HepG2 (cell line): ENCODE results near the gene MLN. TPM values are rescaled to one million over a fixed set of nuclear protein-coding genes. Genes with fewer than 3 reads are reported as not detected.

Experiments
- ATM ChIP-seq: fragments of 450-650 bp; IDR thresholded peaks from 2 replicates; pipeline ENCODE4 v1.7.1; 2017; ENCODE audit warnings: mild to moderate bottlenecking, borderline replicate concordance
- JARID2 ChIP-seq: sonication (generic); formaldehyde crosslinking; IDR thresholded peaks from 2 replicates; pipeline ENCODE4 v1.8.1; 2023; ENCODE audit warnings: missing genetic modification reagents, inconsistent platforms; ENCODE audit not compliant: insufficient replicate concordance
- KDM1A ChIP-seq: IDR thresholded peaks from 2 replicates; pipeline ENCODE4 v1.6.1; 2016; ENCODE audit warnings: missing compliant biosample characterization
- NFIC ChIP-seq: IDR thresholded peaks from 2 replicates; pipeline ENCODE4 v1.6.1; 2012; ENCODE audit warnings: mild to moderate bottlenecking, low read length, inconsistent platforms
- NR2C2 ChIP-seq: sonication (generic); formaldehyde crosslinking; IDR thresholded peaks from 2 replicates; pipeline ENCODE4 v1.4.0; 2020; ENCODE audit warnings: missing genetic modification reagents, mild to moderate bottlenecking, moderate library complexity, borderline replicate concordance
- SIX1 ChIP-seq: sonication (generic); formaldehyde crosslinking; IDR thresholded peaks from 2 replicates; pipeline ENCODE4 v1.4.0; 2020; ENCODE audit warnings: missing genetic modification reagents, borderline replicate concordance
- SP140L ChIP-seq: sonication (generic); formaldehyde crosslinking; IDR thresholded peaks from 2 replicates; pipeline ENCODE4 v1.4.0; 2020; ENCODE audit warnings: missing genetic modification reagents, borderline replicate concordance
- SRY ChIP-seq: sonication (generic); formaldehyde crosslinking; IDR thresholded peaks from 2 replicates; pipeline ENCODE4 v1.8.0; 2022; ENCODE audit warnings: mild to moderate bottlenecking, missing genetic modification reagents
- SSRP1 ChIP-seq: IDR thresholded peaks from 2 replicates; pipeline ENCODE4 v1.6.1; 2016; ENCODE audit warnings: control low read depth
- ZNF143 ChIP-seq: sonication (generic); formaldehyde crosslinking; IDR thresholded peaks from 2 replicates; pipeline ENCODE4 v1.4.0; 2020; ENCODE audit warnings: missing genetic modification reagents
- ZNF30 ChIP-seq: sonication (generic); formaldehyde crosslinking; IDR thresholded peaks from 2 replicates; pipeline ENCODE4 v1.5.0; 2020; ENCODE audit warnings: mild to moderate bottlenecking, missing genetic modification reagents
- ZNF382 ChIP-seq: sonication (generic); formaldehyde crosslinking; IDR thresholded peaks from 2 replicates; pipeline ENCODE4 v1.5.0; 2020; ENCODE audit warnings: missing genetic modification reagents, mild to moderate bottlenecking, borderline replicate concordance
- ZNF430 ChIP-seq: sonication (generic); formaldehyde crosslinking; IDR thresholded peaks from 2 replicates; pipeline ENCODE4 v1.9.0; 2021; ENCODE audit warnings: mild to moderate bottlenecking, missing genetic modification reagents
- ZNF567 ChIP-seq: sonication (generic); formaldehyde crosslinking; IDR thresholded peaks from 2 replicates; pipeline ENCODE4 v1.8.1; 2023; ENCODE audit warnings: mild to moderate bottlenecking, missing genetic modification reagents, borderline replicate concordance
- ZNF598 ChIP-seq: sonication (generic); formaldehyde crosslinking; IDR thresholded peaks from 2 replicates; pipeline ENCODE4 v1.5.1; 2020; ENCODE audit warnings: mild to moderate bottlenecking, missing genetic modification reagents, borderline replicate concordance
- ZNF709 ChIP-seq: sonication (generic); formaldehyde crosslinking; IDR thresholded peaks from 2 replicates; pipeline ENCODE4 v1.5.0; 2020; ENCODE audit warnings: mild to moderate bottlenecking, missing genetic modification reagents
- ZSCAN22 ChIP-seq: sonication (generic); formaldehyde crosslinking; IDR thresholded peaks from 2 replicates; pipeline ENCODE4 v1.4.0; 2020; ENCODE audit warnings: mild to moderate bottlenecking, missing genetic modification reagents
- polyA plus RNA-seq, 8 experiments: library from polyadenylated mRNA; depleted of rRNA in 3 of 8; stranded (reverse) in 7 of 8; unstranded in 1 of 8; fragments of >200 nt; fragmentation: Illumina TruSeq in 4 of 8; extraction: Trizol in 4 of 8; gene quantifications; 2 replicates each; pipeline versions ENCODE4 v1.2.1 to v1.2.3, GENCODE V29; 2011 to 2016; ENCODE audit warnings: low read depth in 4 of 8, missing spikeins in 1 of 8, mixed read lengths in 1 of 8; ENCODE audit not compliant: insufficient read depth in 1 of 8
- total RNA-seq, 5 experiments: library from RNA; depleted of rRNA; stranded (reverse); fragments of >200 nt; fragmentation: Illumina TruSeq; extraction: Trizol; gene quantifications; 2 replicates each; pipeline ENCODE4 v1.2.3, GENCODE V29; 2016; ENCODE audit warnings: low read depth in 1 of 5
- TF ChIP-seq, protein P1 (sequence below): sonication (generic); formaldehyde crosslinking; IDR thresholded peaks from 2 replicates; pipeline ENCODE4 v1.4.0; 2020; ENCODE audit warnings: missing genetic modification reagents, borderline replicate concordance
- TF ChIP-seq, protein P2 (sequence below): sonication (generic); formaldehyde crosslinking; IDR thresholded peaks from 2 replicates; pipeline ENCODE4 v1.5.1; 2020; ENCODE audit warnings: missing genetic modification reagents, mild to moderate bottlenecking, borderline replicate concordance
- TF ChIP-seq, protein P3 (sequence below): IDR thresholded peaks from 2 replicates; pipeline ENCODE4 v1.6.1; 2016; ENCODE audit warnings: missing biosample characterization, missing genetic modification reagents, low read depth
- TF ChIP-seq, protein P4 (sequence below): IDR thresholded peaks from 2 replicates; pipeline ENCODE4 v1.6.1; 2016; ENCODE audit warnings: missing genetic modification reagents, missing compliant biosample characterization
- TF ChIP-seq, protein P5 (sequence below): sonication (generic); formaldehyde crosslinking; IDR thresholded peaks from 2 replicates; pipeline ENCODE4 v1.4.0; 2020; ENCODE audit warnings: missing genetic modification reagents, borderline replicate concordance

The MLN gene
- total and polyA plus RNA-seq, 2 of the 13 experiments (the other 11 are each of a cell fraction or from before 2014, with no cell fraction given), result not detected

DNA sequence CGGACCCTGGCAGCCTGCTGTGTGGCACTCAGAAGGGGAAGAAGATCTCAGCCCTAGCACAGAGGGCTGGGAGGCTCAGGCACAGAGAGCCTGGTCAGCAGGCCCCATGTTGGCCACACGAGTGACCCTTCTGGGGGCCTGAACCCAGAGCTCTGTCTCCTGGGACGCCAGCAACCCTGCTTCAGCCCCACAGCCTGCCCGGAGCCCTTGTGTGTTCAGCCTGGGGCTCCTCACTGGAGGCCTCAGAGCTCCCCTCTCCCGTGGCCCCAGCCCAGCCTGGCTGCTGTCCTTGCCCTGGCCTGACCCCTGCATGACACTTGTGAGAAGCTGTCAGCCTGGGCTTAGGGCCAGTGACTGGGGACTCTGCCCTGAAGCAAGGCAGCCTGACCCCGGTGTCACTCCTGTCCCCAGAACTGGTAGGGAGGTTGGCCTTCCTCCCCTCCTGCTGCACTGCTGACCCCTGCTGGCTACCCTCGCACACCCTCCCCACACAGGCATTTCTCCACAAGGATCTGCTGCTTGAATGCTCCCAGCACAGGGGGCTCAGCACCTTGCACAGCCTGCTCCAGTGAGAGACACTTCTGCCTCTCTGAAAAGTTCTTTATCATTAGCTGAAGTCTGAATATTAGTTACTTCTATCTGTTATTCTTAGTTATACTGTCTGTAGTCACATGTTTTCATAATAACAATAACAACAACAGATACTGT, 41.7 kb downstream of the MLN start (continued):
- no peak; the same call in 1 of the 2 replicates for TF ChIP-seq SIX1 (CRISPR knock-in tag)
- peak; percentile 83; the same call in 1 of the 2 replicates for TF ChIP-seq ZNF430 (CRISPR knock-in tag)
- no peak for TF ChIP-seq JARID2 (CRISPR knock-in tag)
- TF ChIP-seq ATM, result no peak
- TF ChIP-seq, protein P1, sequence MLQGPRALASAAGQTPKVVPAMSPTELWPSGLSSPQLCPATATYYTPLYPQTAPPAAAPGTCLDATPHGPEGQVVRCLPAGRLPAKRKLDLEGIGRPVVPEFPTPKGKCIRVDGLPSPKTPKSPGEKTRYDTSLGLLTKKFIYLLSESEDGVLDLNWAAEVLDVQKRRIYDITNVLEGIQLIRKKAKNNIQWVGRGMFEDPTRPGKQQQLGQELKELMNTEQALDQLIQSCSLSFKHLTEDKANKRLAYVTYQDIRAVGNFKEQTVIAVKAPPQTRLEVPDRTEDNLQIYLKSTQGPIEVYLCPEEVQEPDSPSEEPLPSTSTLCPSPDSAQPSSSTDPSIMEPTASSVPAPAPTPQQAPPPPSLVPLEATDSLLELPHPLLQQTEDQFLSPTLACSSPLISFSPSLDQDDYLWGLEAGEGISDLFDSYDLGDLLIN (CRISPR knock-in tag), result no peak
- peak; percentile 88 for TF ChIP-seq NR2C2 (CRISPR knock-in tag)
- no peak for TF ChIP-seq ZNF30
- no peak for TF ChIP-seq SRY (CRISPR knock-in tag)
- TF ChIP-seq ZNF382, result no peak
- TF ChIP-seq NFIC, result no peak
- TF ChIP-seq, protein P2, sequence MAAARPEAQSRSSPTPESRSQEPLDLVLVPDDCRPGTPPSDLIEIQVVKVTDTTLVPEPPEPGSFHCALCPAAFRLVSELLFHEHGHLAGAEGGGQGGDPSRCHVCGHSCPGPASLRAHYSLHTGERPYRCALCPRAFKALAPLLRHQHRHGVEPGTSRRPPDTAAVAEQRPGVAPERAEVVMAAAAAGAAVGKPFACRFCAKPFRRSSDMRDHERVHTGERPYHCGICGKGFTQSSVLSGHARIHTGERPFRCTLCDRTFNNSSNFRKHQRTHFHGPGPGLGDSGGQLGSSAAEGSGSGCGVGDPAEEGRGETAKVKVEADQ (CRISPR knock-in tag), result peak; percentile 56; the same call in 1 of the 2 replicates
- peak; percentile 28; the same call in 1 of the 2 replicates for TF ChIP-seq ZNF143 (CRISPR knock-in tag)
- TF ChIP-seq, protein P3, sequence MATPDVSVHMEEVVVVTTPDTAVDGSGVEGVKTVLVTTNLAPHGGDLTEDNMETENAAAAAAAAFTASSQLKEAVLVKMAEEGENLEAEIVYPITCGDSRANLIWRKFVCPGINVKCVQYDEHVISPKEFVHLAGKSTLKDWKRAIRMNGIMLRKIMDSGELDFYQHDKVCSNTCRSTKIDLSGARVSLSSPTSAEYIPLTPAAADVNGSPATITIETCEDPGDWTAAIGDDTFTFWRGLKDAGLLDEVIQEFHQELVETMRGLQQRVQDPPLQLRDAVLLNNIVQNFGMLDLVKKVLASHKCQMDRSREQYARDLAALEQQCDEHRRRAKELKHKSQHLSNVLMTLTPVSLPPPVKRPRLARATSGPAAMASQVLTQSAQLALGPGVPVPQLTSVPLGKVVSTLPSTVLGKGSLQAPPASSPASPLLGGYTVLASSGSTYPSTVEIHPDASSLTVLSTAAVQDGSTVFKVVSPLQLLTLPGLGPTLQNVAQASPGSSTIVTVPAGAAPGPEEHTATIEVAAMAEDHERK (CRISPR knock-in tag), result no peak
- TF ChIP-seq, protein P4, sequence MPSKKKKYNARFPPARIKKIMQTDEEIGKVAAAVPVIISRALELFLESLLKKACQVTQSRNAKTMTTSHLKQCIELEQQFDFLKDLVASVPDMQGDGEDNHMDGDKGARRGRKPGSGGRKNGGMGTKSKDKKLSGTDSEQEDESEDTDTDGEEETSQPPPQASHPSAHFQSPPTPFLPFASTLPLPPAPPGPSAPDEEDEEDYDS (CRISPR knock-in tag), result peak; percentile 30; the same call in 1 of the 2 replicates
- TF ChIP-seq KDM1A, result peak; percentile 82; the same call in 1 of the 2 replicates
- peak; percentile 95 for TF ChIP-seq ZNF598
- TF ChIP-seq ZSCAN22 (CRISPR knock-in tag), result no peak
- TF ChIP-seq ZNF567 (CRISPR knock-in tag), result peak; percentile 93
- TF ChIP-seq SSRP1 (CRISPR knock-in tag), result peak; percentile 82; the same call in 1 of the 2 replicates
- no peak for TF ChIP-seq ZNF709 (CRISPR knock-in tag)
- TF ChIP-seq, protein P5, sequence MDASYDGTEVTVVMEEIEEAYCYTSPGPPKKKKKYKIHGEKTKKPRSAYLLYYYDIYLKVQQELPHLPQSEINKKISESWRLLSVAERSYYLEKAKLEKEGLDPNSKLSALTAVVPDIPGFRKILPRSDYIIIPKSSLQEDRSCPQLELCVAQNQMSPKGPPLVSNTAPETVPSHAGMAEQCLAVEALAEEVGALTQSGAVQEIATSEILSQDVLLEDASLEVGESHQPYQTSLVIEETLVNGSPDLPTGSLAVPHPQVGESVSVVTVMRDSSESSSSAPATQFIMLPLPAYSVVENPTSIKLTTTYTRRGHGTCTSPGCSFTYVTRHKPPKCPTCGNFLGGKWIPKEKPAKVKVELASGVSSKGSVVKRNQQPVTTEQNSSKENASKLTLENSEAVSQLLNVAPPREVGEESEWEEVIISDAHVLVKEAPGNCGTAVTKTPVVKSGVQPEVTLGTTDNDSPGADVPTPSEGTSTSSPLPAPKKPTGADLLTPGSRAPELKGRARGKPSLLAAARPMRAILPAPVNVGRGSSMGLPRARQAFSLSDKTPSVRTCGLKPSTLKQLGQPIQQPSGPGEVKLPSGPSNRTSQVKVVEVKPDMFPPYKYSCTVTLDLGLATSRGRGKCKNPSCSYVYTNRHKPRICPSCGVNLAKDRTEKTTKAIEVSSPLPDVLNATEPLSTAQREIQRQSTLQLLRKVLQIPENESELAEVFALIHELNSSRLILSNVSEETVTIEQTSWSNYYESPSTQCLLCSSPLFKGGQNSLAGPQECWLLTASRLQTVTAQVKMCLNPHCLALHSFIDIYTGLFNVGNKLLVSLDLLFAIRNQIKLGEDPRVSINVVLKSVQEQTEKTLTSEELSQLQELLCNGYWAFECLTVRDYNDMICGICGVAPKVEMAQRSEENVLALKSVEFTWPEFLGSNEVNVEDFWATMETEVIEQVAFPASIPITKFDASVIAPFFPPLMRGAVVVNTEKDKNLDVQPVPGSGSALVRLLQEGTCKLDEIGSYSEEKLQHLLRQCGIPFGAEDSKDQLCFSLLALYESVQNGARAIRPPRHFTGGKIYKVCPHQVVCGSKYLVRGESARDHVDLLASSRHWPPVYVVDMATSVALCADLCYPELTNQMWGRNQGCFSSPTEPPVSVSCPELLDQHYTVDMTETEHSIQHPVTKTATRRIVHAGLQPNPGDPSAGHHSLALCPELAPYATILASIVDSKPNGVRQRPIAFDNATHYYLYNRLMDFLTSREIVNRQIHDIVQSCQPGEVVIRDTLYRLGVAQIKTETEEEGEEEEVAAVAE (CRISPR knock-in tag), result peak; percentile 55; the same call in 1 of the 2 replicates
- no peak for TF ChIP-seq SP140L
